HG03159 (cell line): Measurements from ENCODE around the gene PTPRM.
"Not testable (repeated sequence)": the region's sequence is repeated elsewhere in the genome, so short reads cannot be mapped to it uniquely, and the experiment has no call there.

ENCODE experiments used
- ATAC-seq: cut with Tn5 transposase; IDR thresholded peaks from one replicate; pipeline ENCODE4 v1.9.1; 2021; ENCODE audit warnings: mild to moderate bottlenecking, moderate library complexity; ENCODE audit not compliant: unreplicated experiment

The PTPRM gene

GRCh38 chr18:7721532-7721931, 154.4 kb downstream of the PTPRM start:
- ATAC-seq = no peak

- ATAC-seq = no peak
Observed at GRCh38 chr18:7722955-7723354, 155.8 kb downstream of the PTPRM start.

GRCh38 chr18:7723558-7723957, 156.4 kb downstream of the PTPRM start:
- no peak for ATAC-seq

GRCh38 chr18:7725473-7725872, 158.4 kb downstream of the PTPRM start:
- no peak for ATAC-seq

GRCh38 chr18:7725897-7726296, 158.8 kb downstream of the PTPRM start:
- ATAC-seq = no peak

- no peak for ATAC-seq
Observed at GRCh38 chr18:7726522-7726921, 159.4 kb downstream of the PTPRM start.

- ATAC-seq = no peak
Observed at GRCh38 chr18:7727361-7728076, 160.4 kb downstream of the PTPRM start.

GRCh38 chr18:7728297-7728696, 161.2 kb downstream of the PTPRM start:
- no peak for ATAC-seq

- no peak for ATAC-seq
Observed at GRCh38 chr18:7729868-7730267, 162.8 kb downstream of the PTPRM start.

- ATAC-seq = no peak
Observed at GRCh38 chr18:7730682-7731081, 163.6 kb downstream of the PTPRM start.

- ATAC-seq = no peak
Observed at GRCh38 chr18:7733642-7734041, 166.5 kb downstream of the PTPRM start.

- no peak for ATAC-seq
Observed at GRCh38 chr18:7735196-7735595, 168.1 kb downstream of the PTPRM start.

- ATAC-seq = no peak
Observed at GRCh38 chr18:7735626-7736175, 168.6 kb downstream of the PTPRM start.

- not testable (repeated sequence) for ATAC-seq
Observed at GRCh38 chr18:7736526-7736925, 169.4 kb downstream of the PTPRM start.

GRCh38 chr18:7737550-7737949, 170.4 kb downstream of the PTPRM start:
- ATAC-seq = no peak

- no peak for ATAC-seq
Observed at GRCh38 chr18:7740821-7741220, 173.7 kb downstream of the PTPRM start.

GRCh38 chr18:7741640-7742039, 174.5 kb downstream of the PTPRM start:
- ATAC-seq = no peak

- ATAC-seq = no peak
Observed at GRCh38 chr18:7742224-7742623, 175.1 kb downstream of the PTPRM start.

GRCh38 chr18:7743256-7743655, 176.1 kb downstream of the PTPRM start:
- ATAC-seq = no peak

- no peak for ATAC-seq
Observed at GRCh38 chr18:7746106-7746505, 179.0 kb downstream of the PTPRM start.

- no peak for ATAC-seq
Observed at GRCh38 chr18:7748251-7749007, 181.3 kb downstream of the PTPRM start.

GRCh38 chr18:7749008-7749405, 181.9 kb downstream of the PTPRM start:
- no peak for ATAC-seq
